ENCODE data around the gene XG. TPM values are rescaled to one million over a fixed set of nuclear protein-coding genes. Genes with fewer than 3 reads are reported as not detected.

XG gene
- total and polyA plus RNA-seq, 2 donors (not counting 3 experiments of a cell fraction or from before 2014, with no cell fraction given): 0.10 TPM; not detected in 1

DNA sequence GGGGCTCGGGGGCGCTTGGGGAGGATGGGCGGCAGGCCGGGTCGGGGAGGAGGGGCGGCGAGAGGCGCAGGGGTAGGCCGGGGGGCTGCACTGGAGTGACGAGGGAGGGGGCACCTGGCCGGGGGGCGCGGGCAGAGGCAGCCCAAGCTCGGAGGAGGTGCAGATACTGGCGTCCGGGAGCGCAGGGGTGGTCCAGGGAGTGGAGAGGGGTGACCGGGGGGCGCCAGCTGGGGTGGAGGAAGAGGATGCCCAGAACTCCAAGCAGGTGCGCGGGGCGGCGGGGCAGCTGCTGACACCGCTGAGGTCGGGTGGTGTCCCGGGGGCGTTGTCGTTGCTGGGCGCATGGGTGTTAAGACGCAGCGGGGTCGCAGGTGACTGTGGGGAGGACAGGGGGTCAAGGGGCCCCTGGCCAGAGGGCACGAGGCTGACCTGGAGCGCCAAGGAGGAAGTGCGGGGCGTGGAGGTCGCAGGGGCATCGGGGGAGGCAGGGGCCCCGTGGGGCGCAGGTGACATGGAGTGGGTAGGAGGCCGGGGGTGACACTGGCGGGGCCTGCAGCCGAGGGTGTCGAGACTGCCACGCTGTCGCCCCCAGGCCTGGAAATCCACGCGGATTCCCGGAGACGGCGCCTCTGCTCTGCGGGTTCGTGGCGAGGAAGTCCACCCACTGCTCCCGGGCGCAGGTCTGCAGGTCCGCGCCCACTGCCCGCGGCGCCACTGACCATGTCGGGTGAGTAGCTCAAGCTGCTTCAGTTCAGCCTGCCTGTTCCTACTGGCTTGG lies 77.8 kb downstream of the XG start:
- dilution Hi-C loops (cut with MboI; ENCODE audit: extremely low pct_ligation_motif_present, low sequenced_read_pairs) (no loop called here), intact Hi-C loops (cut with micrococcal nuclease) (no loop called here)
- H3K27ac ChIP-seq (ENCODE audit: insufficient read depth, low read depth, low read length): no peak overlapping the region
- no TSS peak for BruUV-seq (replicated peaks)
- H3K27me3 ChIP-seq (ENCODE audit: control insufficient read depth in 2 of 2, insufficient read depth in 2 of 2, low read length in 2 of 2): peaks cover 11 to 14% of the 10 kb centered on the region in 2 experiments
- POLR2A ChIA-PET: no interaction called here
- FAIRE-seq: no peak
- no peak overlapping the region for H2AFZ ChIP-seq (ENCODE audit: low read depth, low read length)
- no peak overlapping the region for H3K4me2 ChIP-seq (ENCODE audit: insufficient read depth, low read length)
- DNase-seq (ENCODE audit: low read depth, low spot score): no peak
- H3K9me1 ChIP-seq (replicated peaks; ENCODE audit: control insufficient read depth, extremely low read depth, insufficient read depth, low read length): no peaks in the 10 kb centered on the region
- no peak overlapping the region for H3K4me3 ChIP-seq (replicated peaks in 1 of 3; ENCODE audit: insufficient read depth in 1 of 3, low read depth in 1 of 3, low read length in 3 of 3)
- H3K4me1 ChIP-seq (ENCODE audit: control insufficient read depth, extremely low read depth, insufficient read depth, low read length): no peaks in the 10 kb centered on the region
- TF ChIP-seq POLR2A (IDR thresholded peaks at IDR 0.05; ENCODE audit: low read depth, low read length) (no peak), POLR2AphosphoS5 (IDR thresholded peaks at IDR 0.05; ENCODE audit: insufficient read depth, low read depth, low read length) (no peak), FOS (IDR thresholded peaks at IDR 0.05; ENCODE audit: borderline replicate concordance, insufficient read depth, low read length) (no peak), EZH2 (IDR thresholded peaks at IDR 0.05; ENCODE audit: borderline replicate concordance, low read depth, low read length, severe bottlenecking) (no peak), GATA2 (IDR thresholded peaks at IDR 0.05; ENCODE audit: insufficient read depth, insufficient read length, low read depth, low read length) (no peak), JUN (IDR thresholded peaks at IDR 0.05; ENCODE audit: borderline replicate concordance, insufficient read depth, insufficient read length, low read depth) (no peak), MYC (IDR thresholded peaks at IDR 0.05; ENCODE audit: low read depth, low read length) (no peak)
- TF ChIP-seq, protein P1, sequence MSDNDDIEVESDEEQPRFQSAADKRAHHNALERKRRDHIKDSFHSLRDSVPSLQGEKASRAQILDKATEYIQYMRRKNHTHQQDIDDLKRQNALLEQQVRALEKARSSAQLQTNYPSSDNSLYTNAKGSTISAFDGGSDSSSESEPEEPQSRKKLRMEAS (IDR thresholded peaks at IDR 0.05; ENCODE audit: insufficient read depth, insufficient read length): no peak
- TF ChIP-seq, protein P2, sequence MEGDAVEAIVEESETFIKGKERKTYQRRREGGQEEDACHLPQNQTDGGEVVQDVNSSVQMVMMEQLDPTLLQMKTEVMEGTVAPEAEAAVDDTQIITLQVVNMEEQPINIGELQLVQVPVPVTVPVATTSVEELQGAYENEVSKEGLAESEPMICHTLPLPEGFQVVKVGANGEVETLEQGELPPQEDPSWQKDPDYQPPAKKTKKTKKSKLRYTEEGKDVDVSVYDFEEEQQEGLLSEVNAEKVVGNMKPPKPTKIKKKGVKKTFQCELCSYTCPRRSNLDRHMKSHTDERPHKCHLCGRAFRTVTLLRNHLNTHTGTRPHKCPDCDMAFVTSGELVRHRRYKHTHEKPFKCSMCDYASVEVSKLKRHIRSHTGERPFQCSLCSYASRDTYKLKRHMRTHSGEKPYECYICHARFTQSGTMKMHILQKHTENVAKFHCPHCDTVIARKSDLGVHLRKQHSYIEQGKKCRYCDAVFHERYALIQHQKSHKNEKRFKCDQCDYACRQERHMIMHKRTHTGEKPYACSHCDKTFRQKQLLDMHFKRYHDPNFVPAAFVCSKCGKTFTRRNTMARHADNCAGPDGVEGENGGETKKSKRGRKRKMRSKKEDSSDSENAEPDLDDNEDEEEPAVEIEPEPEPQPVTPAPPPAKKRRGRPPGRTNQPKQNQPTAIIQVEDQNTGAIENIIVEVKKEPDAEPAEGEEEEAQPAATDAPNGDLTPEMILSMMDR (IDR thresholded peaks at IDR 0.05; ENCODE audit: extremely low read depth in 1 of 2, insufficient read depth in 1 of 2, low read depth in 1 of 2, low read length in 2 of 2): no peak
- no peaks in the 10 kb centered on the region for H3K36me3 ChIP-seq (ENCODE audit: control insufficient read depth in 2 of 2, extremely low read depth in 1 of 2, insufficient read depth in 2 of 2, low read length in 2 of 2)
- H3K9me3 ChIP-seq (replicated peaks; ENCODE audit: control insufficient read depth, insufficient read depth, low read length): no peaks in the 10 kb centered on the region
- CTCF ChIA-PET: interaction anchor here (1.2 kb wide), 1 partner anchor 10 kb away, joined by 3 read pairs; no protein-coding TSS in a partner anchor
- no peaks in the 10 kb centered on the region for H3K79me2 ChIP-seq (ENCODE audit: control insufficient read depth, insufficient read depth, low read length)
- no peak overlapping the region for H3K9ac ChIP-seq (replicated peaks; ENCODE audit: extremely low read depth, insufficient read depth, low read length)
- H4K20me1 ChIP-seq (replicated peaks; ENCODE audit: control insufficient read depth, extremely low read depth, insufficient read depth, low read length): no peaks in the 10 kb centered on the region
